ENCODE data around the gene MYL11. TPM values are rescaled to one million over a fixed set of nuclear protein-coding genes. Genes with fewer than 3 reads are reported as not detected.

The MYL11 gene
- total RNA-seq, 1 experiment from 2014 or later: not detected

GRCh38 chr16:30369091-30369937 lies 5.3 kb upstream of the MYL11 start:
- TF ChIP-seq FOSL1 (IDR thresholded peaks at IDR 0.05; ENCODE audit: low read depth) (no peak), ATF3 (IDR thresholded peaks at IDR 0.05) (no peak)
- intact Hi-C loops (cut with micrococcal nuclease): no loop called here
- Histone ChIP-seq H3K9me3 (ENCODE audit: control insufficient read depth in 1 of 2, insufficient read depth in 1 of 2, low read depth in 1 of 2, low read length in 2 of 2) (no peaks in the 10 kb centered on the region), H3K27me3 (ENCODE audit: insufficient read depth, low read length) (no peaks in the 10 kb centered on the region), H2AFZ (ENCODE audit: low read depth, low read length, poor library complexity, severe bottlenecking) (no peak overlapping the region), H3K36me3 (ENCODE audit: control insufficient read depth in 1 of 2, insufficient read depth in 2 of 2, low read length in 2 of 2) (peaks cover 14% of the 10 kb centered on the region in 2 experiments), H3K4me1 (ENCODE audit: control insufficient read depth in 1 of 2, insufficient read depth in 2 of 2, low read length in 2 of 2) (peaks cover 18 to 30% of the 10 kb centered on the region in 2 experiments), H3K79me2 (ENCODE audit: insufficient read depth, low read length) (peaks cover 56% of the 10 kb centered on the region), H3K4me2 (ENCODE audit: low read length) (peak overlapping the region; percentile 92), H3K27ac (ENCODE audit: low read depth, low read length) (peak overlapping the region; percentile 84), H3K9me2 (ENCODE audit: insufficient read depth) (no peaks in the 10 kb centered on the region), H3K4me3 (replicated peaks in 1 of 2; ENCODE audit: low read depth in 1 of 2, low read length in 2 of 2) (peak overlapping the region; percentile 79 to 87), H4K20me1 (ENCODE audit: insufficient read depth) (no peaks in the 10 kb centered on the region), H3K9ac (ENCODE audit: low read length) (peak overlapping the region; percentile 82)
- RAD21 ChIA-PET (ENCODE audit: low non-redundant PET in 1 of 2, low total read pairs in 2 of 2, uncharacterized antibody in 2 of 2, unreplicated experiment in 2 of 2): no interaction called here
- BruUV-seq (replicated peaks): no TSS peak
- CTCF ChIA-PET: no interaction called here
- ATAC-seq (no peak), DNase-seq (ENCODE audit: low read depth, low spot score) (no peak)
- POLR2A ChIA-PET: no interaction called here

- BruUV-seq (replicated peaks): no TSS peak
- Histone ChIP-seq H3K9me3 (ENCODE audit: control insufficient read depth in 1 of 2, insufficient read depth in 1 of 2, low read depth in 1 of 2, low read length in 2 of 2) (no peaks in the 10 kb centered on the region), H3K9me2 (ENCODE audit: insufficient read depth) (no peaks in the 10 kb centered on the region), H2AFZ (ENCODE audit: low read depth, low read length, poor library complexity, severe bottlenecking) (no peak overlapping the region), H3K4me1 (ENCODE audit: control insufficient read depth in 1 of 2, insufficient read depth in 2 of 2, low read length in 2 of 2) (peaks cover 18 to 30% of the 10 kb centered on the region in 2 experiments), H3K4me2 (ENCODE audit: low read length) (peak overlapping the region; percentile 92), H3K4me3 (replicated peaks in 1 of 2; ENCODE audit: low read depth in 1 of 2, low read length in 2 of 2) (peak overlapping the region; percentile 79 to 87), H3K27me3 (ENCODE audit: insufficient read depth, low read length) (no peaks in the 10 kb centered on the region), H3K9ac (ENCODE audit: low read length) (peak overlapping the region; percentile 82), H3K79me2 (ENCODE audit: insufficient read depth, low read length) (peaks cover 49% of the 10 kb centered on the region), H3K36me3 (ENCODE audit: control insufficient read depth in 1 of 2, insufficient read depth in 2 of 2, low read length in 2 of 2) (peaks cover 12 to 14% of the 10 kb centered on the region in 2 experiments), H4K20me1 (ENCODE audit: insufficient read depth) (no peaks in the 10 kb centered on the region), H3K27ac (ENCODE audit: low read depth, low read length) (peak overlapping the region; percentile 84)
- ATAC-seq (peak; percentile 22), DNase-seq (ENCODE audit: low read depth, low spot score) (no peak)
- CTCF ChIA-PET: interaction anchor here (1.0 to 2.2 kb wide), 7 partner anchors 15 to 327 kb away, joined by 3 to 17 read pairs (median 4); partner anchors contain the start of genes CD2BP2 and DCTPP1
- POLR2A ChIA-PET: interaction anchor here (0.6 to 1.9 kb wide), 5 partner anchors 14 to 295 kb away, joined by 5 to 15 read pairs (median 7); partner anchors contain the start of genes CD2BP2 and ZNF771
- TF ChIP-seq EZH2phosphoT487 (IDR thresholded peaks at IDR 0.05; ENCODE audit: borderline replicate concordance) (no peak), ZFX (IDR thresholded peaks at IDR 0.05) (peak; percentile 88), POLR2AphosphoS5 (IDR thresholded peaks at IDR 0.05; ENCODE audit: low read depth, low read length) (peak; percentile 69), CTCF (IDR thresholded peaks at IDR 0.05 in 2 of 3, conservative IDR thresholded peaks at IDR 0.05 in 1 of 3; ENCODE audit: borderline replicate concordance in 1 of 3, insufficient read depth in 1 of 3, low read depth in 2 of 3, low read length in 2 of 3) (no peak), RAD21 (IDR thresholded peaks at IDR 0.05; ENCODE audit: low read depth) (no peak), POLR2A (IDR thresholded peaks at IDR 0.05; ENCODE audit: borderline replicate concordance, extremely low read depth, insufficient read depth, insufficient read length) (peak; percentile 33), REST (IDR thresholded peaks at IDR 0.05; ENCODE audit: low read depth) (no peak)
- RAD21 ChIA-PET (ENCODE audit: low non-redundant PET in 1 of 2, low total read pairs in 2 of 2, uncharacterized antibody in 2 of 2, unreplicated experiment in 2 of 2): no interaction called here
- intact Hi-C loops (cut with micrococcal nuclease): loop anchor here (2.0 kb wide), 1 partner anchor 39 kb away; no protein-coding TSS in a partner anchor
These were observed 4.6 kb upstream of the MYL11 start for GRCh38 chr16:30369938-30370455.
